Dermis blood vessel endothelial cell (primary cell): ENCODE results near the gene NDUFA9. TPM values are rescaled to one million over a fixed set of nuclear protein-coding genes. Genes with fewer than 3 reads are reported as not detected.

Experiments
- DNase-seq: peaks from one replicate; pipeline ENCODE4 v3.0.0; 2010
- total RNA-seq: library from RNA; depleted of rRNA; stranded (reverse); fragments of >200 nt; gene quantifications from 2 replicates; pipeline ENCODE4 v1.2.3, GENCODE V29; 2014

The NDUFA9 gene
- 54.5 and 75.2 TPM in 2 replicates for total RNA-seq

GRCh38 chr12:4648501-4649357, at the start of gene NDUFA9, which contains the start of gene AKAP3:
NDUFA9 (plus strand) TSS chr12:4649114; CDS start chr12:4649127, 13 bp downstream.
AKAP3 (minus strand) TSS chr12:4649051; CDS start chr12:4638196, 10,855 bp downstream.
- peak; percentile 93 for DNase-seq

GRCh38 chr12:4603421-4603820, 45.5 kb upstream of the NDUFA9 start:
- DNase-seq = no peak

DNA sequence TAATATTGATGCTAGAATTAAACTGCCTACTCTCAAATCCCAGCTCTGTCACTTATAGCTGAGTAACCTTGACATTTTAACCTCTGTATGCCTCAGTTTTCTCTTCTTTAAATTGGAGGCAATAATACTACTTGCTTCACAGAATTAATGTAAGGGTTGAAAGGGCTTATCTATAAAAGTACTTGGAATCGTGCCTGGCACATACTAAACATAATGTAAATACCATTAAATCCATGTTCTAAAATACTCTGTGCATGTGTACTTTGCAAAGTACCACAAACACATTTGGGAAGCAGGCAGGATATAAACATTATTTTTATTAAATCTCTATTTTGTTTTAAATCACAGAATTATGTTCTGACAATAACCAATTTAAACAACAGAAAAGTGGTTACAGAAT, 45.0 kb upstream of the NDUFA9 start:
- no peak for DNase-seq

DNA sequence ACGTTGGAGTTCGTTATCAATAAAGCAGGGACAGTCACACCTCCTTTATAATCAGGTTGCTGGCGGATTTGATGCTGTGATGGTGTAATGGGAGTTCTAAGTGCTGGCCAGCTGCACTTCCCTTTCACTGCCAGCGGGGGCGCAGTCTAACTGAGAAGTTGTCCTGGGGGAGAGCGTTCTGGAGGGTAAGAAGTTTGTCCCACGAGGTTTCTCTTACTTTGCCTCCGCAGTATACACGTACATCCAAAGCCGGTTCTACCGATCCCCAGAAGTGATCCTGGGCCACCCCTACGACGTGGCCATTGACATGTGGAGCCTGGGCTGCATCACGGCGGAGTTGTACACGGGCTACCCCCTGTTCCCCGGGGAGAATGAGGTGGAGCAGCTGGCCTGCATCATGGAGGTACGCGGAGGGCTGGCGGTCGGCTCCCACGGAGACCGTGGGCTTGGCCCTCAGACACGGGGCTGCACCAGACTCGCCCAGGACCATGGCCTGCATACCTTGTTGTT, 44.2 kb upstream of the NDUFA9 start:
- DNase-seq = peak; percentile 87

DNA sequence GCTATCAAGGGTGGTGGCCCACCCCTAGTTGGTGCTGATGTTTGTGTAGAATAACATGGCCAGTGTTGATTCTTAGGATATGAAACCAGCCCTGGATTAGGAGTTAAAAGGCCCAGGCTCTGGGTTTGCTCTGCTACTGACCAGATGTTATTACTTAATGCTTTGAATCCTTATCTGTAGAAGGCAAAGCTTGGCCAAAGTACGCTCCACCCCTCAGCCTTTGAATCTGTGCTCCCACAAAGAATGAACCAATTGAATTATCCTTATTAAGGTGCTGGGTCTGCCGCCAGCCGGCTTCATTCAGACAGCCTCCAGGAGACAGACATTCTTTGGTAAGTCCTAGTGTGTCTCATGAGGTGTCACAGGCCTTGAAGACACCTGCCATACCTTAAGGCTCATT, 41.9 kb upstream of the NDUFA9 start:
- DNase-seq = no peak

DNA sequence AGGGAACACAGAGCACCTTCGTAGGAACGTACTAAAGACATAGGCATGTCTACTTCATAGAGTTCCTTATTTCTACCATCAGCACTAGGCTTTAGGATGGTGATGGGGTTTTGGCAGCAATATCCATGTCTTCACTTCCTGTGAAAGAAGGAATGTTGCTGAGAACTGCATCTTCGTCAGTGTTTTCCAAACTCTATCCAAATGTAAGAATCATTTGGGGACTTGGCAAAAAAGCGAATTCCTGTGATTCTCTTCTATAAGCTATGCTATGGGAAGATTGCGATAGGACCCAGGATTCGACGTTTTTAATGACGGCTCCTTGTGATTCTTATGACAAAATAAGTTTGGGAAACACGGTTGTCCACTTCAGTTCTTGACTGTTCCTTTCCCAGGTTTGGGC, 39.8 kb upstream of the NDUFA9 start:
- no peak for DNase-seq

GRCh38 chr12:4610481-4610880, 38.4 kb upstream of the NDUFA9 start:
- no peak for DNase-seq

- no peak for DNase-seq
Measured at GRCh38 chr12:4615667-4616066, 33.2 kb upstream of the NDUFA9 start.

- DNase-seq = no peak
Measured at GRCh38 chr12:4621511-4621910, 27.4 kb upstream of the NDUFA9 start.

DNA sequence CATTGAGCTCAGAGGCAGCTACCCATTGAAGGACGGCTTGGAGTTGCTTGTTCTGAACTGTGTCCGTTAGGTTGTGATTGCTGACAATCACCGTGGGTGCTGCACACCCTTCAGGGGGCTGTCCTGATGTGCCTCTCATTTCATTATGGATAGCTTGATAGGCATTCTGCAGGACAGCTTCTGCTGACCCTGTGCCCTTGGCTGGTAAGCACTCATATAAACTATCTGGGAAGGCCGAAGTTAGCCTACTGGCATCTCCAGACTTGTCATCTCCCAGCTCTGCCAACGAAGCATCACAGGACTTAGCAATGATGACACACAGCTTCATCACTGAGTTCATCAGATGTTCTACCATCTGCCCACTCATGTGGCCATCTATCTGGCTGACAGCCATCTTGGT, 22.4 kb upstream of the NDUFA9 start:
- no peak for DNase-seq

- no peak for DNase-seq
Measured at GRCh38 chr12:4628406-4628805, 20.5 kb upstream of the NDUFA9 start.

DNA sequence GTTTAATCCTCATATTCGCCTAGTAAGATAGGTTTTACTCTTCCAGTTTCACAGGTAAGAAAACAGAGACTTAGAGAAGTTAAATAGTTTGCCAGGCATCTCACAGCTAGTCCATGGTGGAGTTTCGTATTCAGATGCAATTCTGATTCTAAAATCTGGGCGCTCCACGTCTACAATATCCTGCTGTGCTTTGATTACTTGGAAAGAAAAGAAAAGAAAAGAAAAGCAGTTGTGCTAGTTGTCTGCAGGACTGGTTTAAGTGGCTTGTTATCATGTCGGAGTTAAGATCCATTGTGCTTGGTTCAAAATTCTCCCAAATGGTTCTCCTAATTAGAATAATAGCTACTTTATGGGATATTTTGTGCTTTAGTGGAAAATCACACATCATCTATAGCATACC, 18.7 kb upstream of the NDUFA9 start:
- DNase-seq = no peak

DNA sequence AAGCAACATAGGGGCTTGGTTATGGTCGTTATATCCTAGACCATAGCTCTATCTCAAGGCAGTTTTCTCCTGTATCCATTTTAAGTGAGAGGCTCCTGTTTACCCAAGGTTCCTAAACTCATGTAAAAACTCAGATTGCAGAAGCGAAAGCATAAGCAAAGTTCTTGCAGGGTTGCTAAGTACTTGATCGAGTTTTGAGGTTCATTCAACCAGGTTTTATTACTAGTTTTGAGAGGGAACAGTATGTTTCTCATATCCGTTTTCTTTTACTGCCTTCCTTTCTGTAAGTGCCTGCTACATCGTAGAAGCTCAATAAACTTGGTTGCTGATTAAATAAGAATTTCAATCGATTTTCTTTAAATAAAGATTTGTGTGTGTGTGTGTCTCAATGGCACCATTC, 5.2 kb upstream of the NDUFA9 start:
- no peak for DNase-seq

- DNase-seq = no peak
Measured at GRCh38 chr12:4645023-4645422, 3.9 kb upstream of the NDUFA9 start.

DNA sequence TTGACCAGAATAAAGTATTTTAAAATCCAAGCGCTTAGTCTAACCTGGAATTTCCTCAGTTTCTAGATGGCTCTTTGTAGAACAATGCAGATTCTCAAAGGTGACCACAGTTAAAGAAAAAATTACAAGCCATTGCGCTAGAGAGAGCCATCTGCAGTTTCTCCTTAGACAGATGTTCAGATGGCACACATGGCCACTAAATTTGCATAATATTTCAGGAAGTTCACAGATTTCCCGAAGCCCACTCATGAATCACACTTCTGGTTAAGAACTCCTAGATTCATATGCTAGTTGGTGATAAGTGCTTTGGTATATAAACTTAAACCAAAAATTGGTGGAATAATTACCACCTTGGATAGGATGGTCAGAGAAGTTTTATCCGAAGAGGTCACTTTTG, 812 bp upstream of the NDUFA9 start:
- DNase-seq = no peak

- no peak for DNase-seq
Measured at GRCh38 chr12:4649358-4649661, 396 bp downstream of the NDUFA9 start.

DNA sequence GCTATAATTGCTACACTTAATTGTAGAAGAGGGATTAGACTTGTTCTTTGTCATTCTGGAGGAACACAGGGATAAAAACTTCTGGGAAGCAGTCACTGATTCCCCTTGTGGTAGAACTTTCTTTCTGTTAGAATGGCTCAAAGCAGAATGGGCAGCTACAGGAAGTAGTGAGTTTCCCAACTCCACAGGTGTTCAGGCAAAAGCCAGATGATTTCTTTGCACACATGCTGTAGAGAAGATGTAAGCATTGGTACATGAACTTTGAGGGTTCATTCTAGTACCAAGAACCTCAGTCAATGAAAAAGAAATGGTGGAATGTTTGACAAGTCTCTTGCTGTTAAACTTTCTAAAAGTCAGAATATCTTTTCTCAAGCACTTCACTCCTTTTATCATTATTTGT, 4.3 kb downstream of the NDUFA9 start:
- peak; percentile 8 for DNase-seq

DNA sequence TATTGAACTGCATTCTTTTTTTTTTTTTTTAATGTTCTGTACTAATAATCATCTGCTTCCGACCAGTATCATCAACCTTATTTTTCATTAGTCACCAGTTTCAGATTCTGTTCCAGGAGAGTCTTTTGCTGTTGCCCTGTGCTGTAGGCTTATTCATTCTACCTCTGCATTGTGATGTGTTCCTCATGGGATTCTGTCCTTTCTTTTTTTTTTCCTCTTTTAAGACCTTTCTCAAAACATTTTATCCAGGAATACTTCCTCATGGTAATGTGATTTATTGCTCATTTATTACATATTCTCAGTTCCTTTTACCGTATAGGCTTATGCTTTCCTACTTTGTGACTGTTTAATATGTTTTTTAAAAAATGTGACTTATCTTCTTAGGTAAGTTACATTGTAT, 4.8 kb downstream of the NDUFA9 start:
- DNase-seq = no peak

DNA sequence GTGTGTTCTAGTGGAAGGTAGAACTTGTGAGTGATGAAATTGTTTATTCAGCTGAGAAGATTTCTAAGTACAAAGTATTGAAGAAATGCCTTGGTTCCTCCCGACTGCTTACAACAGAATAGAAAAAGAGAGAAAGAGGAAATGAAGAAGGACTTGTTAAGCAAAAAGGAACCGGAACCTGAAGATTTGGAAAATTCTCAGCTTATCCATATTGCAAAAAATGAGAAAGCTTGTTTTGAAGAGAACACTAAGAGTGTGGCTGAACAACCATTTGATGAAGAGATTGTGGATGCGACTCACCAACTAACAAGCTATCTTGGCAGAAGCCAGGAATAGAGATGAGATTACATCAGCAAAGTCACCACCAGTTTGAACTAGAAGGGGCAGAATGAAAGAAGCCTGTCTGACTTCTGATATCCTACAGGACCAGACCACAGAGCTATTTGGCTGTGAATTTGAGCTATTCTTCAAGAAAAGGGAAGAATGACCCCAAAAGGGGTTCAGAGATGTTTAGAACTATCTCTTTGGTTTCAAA, 15.1 kb downstream of the NDUFA9 start:
- DNase-seq = peak; percentile 3

- DNase-seq = peak; percentile 29
Measured at GRCh38 chr12:4665236-4665635, 16.3 kb downstream of the NDUFA9 start.

DNA sequence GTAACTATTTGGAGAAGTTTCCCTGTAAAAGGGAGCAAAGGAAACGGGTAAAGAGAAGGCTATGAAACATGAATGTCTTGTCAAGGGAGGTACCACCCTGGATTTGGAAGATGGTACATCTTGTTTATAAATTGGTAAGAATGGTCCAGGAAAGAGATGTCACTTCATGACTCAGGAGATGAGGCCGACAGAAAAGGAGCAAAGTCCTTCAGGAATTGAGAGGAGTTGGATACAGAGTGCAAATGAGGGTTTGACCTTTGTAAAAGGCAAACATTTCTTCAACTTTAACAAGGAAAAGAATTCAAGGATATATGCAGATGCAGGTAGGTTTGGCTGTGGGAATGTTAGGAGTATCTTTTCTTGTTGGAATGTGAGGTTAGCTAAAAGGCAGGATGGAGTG, 30.8 kb downstream of the NDUFA9 start:
- DNase-seq = no peak

DNA sequence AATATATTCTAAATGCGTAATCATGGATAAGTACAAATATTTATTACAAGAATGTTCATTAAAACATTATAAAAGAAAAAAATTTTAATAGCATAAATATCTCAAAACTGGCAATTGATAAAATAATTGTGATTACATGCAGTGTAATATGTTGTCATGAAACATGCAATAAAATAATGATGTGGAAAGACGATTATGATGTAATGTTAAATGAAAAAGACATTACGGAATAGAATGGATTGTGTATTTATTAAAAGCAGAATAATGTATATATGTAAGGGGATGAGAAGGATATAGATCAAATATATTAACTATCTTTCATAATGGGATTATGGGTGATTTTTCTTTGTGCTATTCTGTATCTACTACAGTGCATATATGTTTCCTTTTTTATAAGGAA, 32.8 kb downstream of the NDUFA9 start:
- DNase-seq = no peak

DNA sequence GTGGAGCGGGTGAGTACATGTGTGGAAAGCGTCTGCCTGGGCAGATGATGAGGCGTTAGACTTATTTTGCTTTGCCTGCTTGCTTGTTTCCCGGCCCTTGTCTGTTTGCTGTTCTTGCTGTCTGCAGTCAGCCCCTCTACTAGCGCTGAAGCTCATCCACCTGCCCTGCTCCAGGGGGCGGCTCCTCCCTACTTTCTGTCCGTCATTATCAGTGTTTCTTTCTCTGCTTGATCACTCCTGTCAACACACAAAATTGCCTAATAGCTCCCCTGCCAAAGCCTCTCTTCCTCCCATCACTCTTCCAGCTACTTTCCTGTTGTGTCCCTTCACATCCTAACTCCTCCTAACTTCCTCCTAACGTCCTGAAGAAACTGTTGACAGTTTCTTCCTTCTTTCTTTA, 36.4 kb downstream of the NDUFA9 start:
- DNase-seq = no peak

DNA sequence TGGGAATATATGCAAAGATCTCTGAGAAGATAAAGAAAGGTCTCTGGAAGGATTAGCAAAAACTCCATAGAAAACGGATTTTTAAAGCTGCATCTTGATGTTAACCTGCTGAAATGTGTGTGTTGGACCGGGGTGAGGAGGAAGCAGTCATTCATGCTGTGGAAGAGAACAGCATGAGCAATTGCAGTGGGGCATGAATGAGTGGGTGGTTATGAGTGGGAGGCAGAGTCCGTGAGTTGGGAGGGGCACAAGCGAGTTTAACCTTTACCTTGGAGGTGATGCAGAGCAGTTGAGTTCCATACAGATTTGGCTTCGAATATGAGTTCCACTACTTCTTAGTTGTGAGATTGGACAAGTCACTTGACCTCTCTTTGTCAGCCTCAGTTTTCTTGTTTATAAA, 41.8 kb downstream of the NDUFA9 start:
- DNase-seq = no peak
